Activated CD4-positive, alpha-beta T cell treated with anti-CD3 and anti-CD28 coated beads, Interleukin-2, amount 50 U/mL, for 1 hour (primary cell): ENCODE data around the gene UGT1A10.
"Not testable (repeated sequence)": the region's sequence is repeated elsewhere in the genome, so short reads cannot be mapped to it uniquely, and the experiment has no call there.

Experiments used
- DNase-seq: peaks from one replicate; pipeline ENCODE4 v3.0.0-alpha.2; 2020

The UGT1A10 gene

DNA sequence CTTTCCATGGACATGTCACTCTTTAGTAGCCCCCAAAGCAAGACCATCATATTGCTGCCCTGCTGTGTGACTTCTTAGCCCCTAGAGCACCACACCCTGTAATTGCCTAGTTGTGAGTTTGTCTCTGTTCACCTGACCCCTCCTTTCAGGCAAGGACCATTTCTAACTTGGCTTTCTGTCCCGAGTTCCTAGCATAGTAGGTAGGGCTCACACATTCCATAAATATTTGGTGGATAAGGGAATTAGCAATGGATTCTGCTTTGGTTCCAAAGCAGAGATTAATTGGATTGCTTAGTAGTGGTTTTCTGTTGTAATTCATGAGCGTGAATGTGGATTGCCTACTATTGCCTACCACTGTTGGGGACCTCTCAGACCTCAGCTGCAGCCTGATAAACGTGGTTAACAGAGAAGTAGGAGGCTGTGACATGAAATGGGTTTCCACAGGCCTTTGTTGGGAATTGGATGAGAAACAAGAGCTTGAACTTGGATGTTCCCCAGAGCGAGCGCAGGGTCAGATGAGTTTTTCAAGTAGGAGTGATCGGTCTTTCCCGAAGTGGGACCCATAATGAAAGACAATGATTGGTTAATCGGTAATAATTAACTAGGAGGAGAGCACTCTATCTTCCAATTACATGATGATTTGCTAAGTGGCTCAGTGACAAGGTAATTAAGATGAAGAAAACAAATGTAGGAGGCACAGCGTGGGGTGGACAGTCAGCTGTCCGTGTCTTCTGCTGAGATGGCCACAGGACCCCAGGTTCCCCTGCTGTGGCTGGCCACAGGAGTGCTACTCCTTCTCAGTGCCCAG is 110.4 kb downstream of the UGT1A10 start:
- no peak for DNase-seq

DNA sequence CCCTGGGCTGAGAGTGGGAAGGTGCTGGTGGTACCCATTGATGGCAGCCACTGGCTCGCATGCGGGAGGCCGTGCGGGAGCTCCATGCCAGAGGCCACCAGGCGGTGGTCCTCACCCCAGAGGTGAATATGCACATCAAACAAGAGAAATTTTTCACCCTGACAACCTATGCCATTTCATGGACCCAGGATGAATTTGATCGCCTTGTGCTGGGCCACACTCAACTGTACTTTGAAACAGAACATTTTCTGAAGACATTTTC is 111.0 kb downstream of the UGT1A10 start:
- DNase-seq, result no peak

- DNase-seq, result not testable (repeated sequence)
These were observed 114.4 kb downstream of the UGT1A10 start for GRCh38 chr2:233750689-233751088.

GRCh38 chr2:233751212-233752009 is 115.2 kb downstream of the UGT1A10 start:
- DNase-seq, result not testable (repeated sequence)

- no peak for DNase-seq
These were observed 118.8 kb downstream of the UGT1A10 start for GRCh38 chr2:233754872-233755611.

- no peak for DNase-seq
These were observed 120.3 kb downstream of the UGT1A10 start for GRCh38 chr2:233756429-233757081.

DNA sequence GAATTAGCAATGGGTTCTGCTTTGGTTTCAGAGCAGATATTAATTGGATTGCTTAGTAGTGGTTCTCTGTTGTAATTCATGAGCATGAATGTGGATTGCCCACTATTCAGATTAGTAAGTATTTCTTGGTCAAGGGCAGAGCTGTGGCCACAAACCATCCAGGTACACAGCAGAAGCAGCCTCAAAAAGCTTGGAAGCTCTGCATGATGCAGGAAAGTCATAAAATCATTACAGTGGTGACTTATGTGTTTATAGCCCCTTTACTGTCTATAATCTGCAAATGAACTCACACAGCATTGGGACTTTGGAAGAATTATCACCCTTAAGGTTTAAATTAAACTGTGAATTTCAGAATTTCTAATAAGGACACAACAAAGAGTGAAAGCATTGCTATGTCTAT is 121.9 kb downstream of the UGT1A10 start:
- no peak for DNase-seq

- no peak for DNase-seq
These were observed 122.6 kb downstream of the UGT1A10 start for GRCh38 chr2:233758849-233759248.

DNA sequence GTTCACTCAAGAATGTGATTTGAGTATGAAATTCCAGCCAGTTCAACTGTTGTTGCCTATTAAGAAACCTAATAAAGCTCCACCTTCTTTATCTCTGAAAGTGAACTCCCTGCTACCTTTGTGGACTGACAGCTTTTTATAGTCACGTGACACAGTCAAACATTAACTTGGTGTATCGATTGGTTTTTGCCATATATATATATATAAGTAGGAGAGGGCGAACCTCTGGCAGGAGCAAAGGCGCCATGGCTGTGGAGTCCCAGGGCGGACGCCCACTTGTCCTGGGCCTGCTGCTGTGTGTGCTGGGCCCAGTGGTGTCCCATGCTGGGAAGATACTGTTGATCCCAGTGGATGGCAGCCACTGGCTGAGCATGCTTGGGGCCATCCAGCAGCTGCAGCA is 123.8 kb downstream of the UGT1A10 start, which contains the start of gene UGT1A1:
TSS of gene UGT1A1 (plus strand) at position 228 of the 400 bp plus-strand sequence. CDS start at position 246, 18 bp downstream.
- no peak for DNase-seq

- DNase-seq, result no peak
These were observed 125.0 kb downstream of the UGT1A10 start for GRCh38 chr2:233761040-233761769.

GRCh38 chr2:233764264-233764663 is 128.0 kb downstream of the UGT1A10 start:
- no peak for DNase-seq

DNA sequence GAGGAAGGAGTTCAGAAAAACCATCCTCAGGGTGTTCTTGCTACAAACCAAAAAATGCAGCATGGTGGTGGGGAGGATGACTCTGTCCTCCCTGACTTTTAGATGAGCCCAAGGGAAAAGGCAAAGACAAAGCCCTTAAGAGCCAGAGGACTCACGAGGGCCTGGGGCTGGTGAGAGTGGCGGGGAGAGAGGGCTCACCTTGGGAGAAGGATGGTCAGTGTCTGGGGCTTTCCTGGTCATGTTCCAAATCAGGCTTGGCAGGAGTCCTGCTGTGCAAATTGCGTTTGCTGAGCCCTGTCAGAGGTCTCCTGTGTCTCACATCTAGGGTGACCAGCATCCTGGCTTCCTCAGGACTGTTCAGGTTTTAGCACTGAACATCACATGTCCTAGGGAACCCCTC is 128.5 kb downstream of the UGT1A10 start:
- no peak for DNase-seq

- DNase-seq, result no peak
These were observed 130.2 kb downstream of the UGT1A10 start for GRCh38 chr2:233766416-233766815.

DNA sequence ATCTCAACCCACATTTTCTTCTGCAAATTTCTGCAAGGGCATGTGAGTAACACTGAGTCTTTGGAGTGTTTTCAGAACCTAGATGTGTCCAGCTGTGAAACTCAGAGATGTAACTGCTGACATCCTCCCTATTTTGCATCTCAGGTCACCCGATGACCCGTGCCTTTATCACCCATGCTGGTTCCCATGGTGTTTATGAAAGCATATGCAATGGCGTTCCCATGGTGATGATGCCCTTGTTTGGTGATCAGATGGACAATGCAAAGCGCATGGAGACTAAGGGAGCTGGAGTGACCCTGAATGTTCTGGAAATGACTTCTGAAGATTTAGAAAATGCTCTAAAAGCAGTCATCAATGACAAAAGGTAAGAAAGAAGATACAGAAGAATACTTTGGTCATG is 131.8 kb downstream of the UGT1A10 start:
- no peak for DNase-seq

DNA sequence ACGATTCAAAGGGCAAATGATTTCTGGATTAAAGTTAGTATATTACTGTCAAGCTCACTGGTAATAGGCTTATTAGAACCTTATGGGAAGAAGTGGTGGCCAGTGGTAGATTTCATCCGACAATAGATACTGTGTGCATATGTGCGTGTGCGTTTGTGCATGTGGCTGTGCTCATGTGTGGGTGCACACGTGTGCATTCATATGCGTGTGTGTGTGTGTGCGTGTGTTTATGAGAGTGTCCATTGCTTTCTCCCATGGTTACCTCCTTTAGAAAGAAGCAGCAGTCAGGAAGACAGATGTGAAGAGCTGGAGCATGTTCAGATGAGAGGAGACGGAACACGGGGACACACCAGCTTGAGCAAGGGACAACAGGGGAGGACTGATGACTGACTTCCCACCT is 133.0 kb downstream of the UGT1A10 start:
- no peak for DNase-seq

DNA sequence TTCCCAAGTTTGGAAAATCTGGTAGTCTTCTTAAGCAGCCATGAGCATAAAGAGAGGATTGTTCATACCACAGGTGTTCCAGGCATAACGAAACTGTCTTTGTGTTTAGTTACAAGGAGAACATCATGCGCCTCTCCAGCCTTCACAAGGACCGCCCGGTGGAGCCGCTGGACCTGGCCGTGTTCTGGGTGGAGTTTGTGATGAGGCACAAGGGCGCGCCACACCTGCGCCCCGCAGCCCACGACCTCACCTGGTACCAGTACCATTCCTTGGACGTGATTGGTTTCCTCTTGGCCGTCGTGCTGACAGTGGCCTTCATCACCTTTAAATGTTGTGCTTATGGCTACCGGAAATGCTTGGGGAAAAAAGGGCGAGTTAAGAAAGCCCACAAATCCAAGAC is 135.9 kb downstream of the UGT1A10 start:
- DNase-seq, result no peak

DNA sequence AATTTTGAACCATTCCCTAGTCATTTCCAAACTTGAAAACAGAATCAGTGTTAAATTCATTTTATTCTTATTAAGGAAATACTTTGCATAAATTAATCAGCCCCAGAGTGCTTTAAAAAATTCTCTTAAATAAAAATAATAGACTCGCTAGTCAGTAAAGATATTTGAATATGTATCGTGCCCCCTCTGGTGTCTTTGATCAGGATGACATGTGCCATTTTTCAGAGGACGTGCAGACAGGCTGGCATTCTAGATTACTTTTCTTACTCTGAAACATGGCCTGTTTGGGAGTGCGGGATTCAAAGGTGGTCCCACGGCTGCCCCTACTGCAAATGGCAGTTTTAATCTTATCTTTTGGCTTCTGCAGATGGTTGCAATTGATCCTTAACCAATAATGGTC is 136.3 kb downstream of the UGT1A10 start:
- DNase-seq, result no peak

DNA sequence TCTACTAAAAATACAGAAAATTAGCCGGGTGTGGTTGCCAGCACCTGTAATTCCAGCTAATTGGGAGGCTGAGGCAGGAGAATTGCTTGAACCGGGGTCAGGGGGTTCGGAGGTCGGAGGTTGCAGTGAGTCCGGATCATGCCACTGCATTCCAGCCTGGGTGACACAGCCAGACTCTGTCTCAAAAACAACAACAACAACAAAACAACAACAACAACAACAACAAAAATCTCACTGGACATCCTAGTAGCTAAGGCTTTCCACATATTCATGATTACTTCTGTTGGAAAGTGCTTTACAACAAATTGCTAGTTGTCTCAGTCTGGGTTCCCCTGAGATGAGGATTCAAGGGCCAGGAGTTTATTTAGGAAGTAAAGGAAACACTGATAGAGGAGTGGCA is 137.6 kb downstream of the UGT1A10 start:
- no peak for DNase-seq

DNA sequence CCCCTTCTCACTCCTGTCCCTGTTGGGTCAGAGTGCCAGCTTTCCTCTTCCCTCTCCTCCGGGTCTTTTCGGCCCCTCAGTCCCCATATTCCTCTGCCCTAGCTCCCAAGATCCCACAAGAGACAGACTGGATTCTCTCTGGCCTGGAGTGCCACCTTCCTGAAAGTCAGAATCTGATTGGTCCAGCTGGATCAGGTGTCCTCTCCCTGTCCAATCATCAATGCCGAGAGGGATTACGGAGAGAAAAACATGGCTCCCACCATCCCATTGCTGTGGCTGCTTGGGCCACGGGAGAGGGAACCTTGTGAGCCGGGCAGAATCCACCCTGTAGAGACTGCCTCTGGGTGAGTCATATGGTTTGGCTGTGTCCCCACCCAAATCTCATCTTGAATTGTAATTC is 139.2 kb downstream of the UGT1A10 start:
- DNase-seq, result no peak

GRCh38 chr2:233778030-233778429 is 141.8 kb downstream of the UGT1A10 start, which contains the start of gene MROH2A:
Gene MROH2A, plus strand, starts transcription at chr2:233778330. Its CDS starts 1,029 bp downstream, at chr2:233779359.
- no peak for DNase-seq

GRCh38 chr2:233779722-233780121 is 143.5 kb downstream of the UGT1A10 start:
- DNase-seq, result no peak

DNA sequence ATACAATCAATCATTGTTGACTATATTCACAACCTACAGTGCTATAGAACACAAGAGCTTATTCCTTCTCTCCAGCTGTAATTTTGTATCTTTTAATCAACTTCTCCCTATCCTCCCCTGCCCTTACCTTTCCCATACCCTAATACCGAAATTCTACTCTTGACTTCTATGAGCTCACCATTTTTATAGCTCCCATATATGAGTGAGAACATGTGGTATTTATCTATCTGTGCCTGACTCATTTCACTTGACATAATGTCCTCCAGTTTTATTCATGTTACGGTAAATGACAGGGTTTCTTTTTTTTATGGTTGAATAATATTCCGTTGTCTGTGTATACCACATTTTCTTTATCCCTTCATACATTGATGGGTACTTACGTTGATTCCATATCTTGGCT is 144.5 kb downstream of the UGT1A10 start:
- no peak for DNase-seq
